ENCODE results near the gene METTL14.

- TF ChIP-seq CTCF (IDR thresholded peaks at IDR 0.05) (no peak), POLR2A (IDR thresholded peaks at IDR 0.05) (no peak)
These were observed at the start of gene METTL14 for GRCh38 chr4:118684873-118685811.

Measured in lower leg skin (tissue), 3 donors.